Activated naive CD8-positive, alpha-beta T cell treated with anti-CD3 and anti-CD28 coated beads, Interleukin-2, amount 50 U/mL, for 24 hours (primary cell): Measurements from ENCODE around the gene ALDH3A1.

ENCODE experiments used
- ATAC-seq: fragments of 150-1000 bp; cut with Tn5 transposase; one replicate; pipeline ENCODE4 v1.10.0; 2021
- DNase-seq: peaks from one replicate; pipeline ENCODE4 v3.0.0; 2021
- H3K27ac Mint-ChIP-seq: one replicate; pipeline ENCODE4 v1.8.0; 2021; ENCODE audit warnings: mild to moderate bottlenecking, mixed read lengths
- H3K27me3 Mint-ChIP-seq: one replicate; pipeline ENCODE4 v1.8.0; 2021; ENCODE audit warnings: mixed read lengths
- H3K36me3 Mint-ChIP-seq: one replicate; pipeline ENCODE4 v1.8.0; 2021; ENCODE audit warnings: low read depth, mixed read lengths
- H3K4me1 Mint-ChIP-seq: one replicate; pipeline ENCODE4 v1.8.0; 2021; ENCODE audit warnings: mixed read lengths
- H3K4me3 Mint-ChIP-seq: one replicate; pipeline ENCODE4 v1.8.0; 2021; ENCODE audit warnings: mild to moderate bottlenecking, moderate library complexity, mixed read lengths
- H3K9me3 Mint-ChIP-seq: one replicate; pipeline ENCODE4 v1.8.0; 2021; ENCODE audit warnings: mixed read lengths

The ALDH3A1 gene

DNA sequence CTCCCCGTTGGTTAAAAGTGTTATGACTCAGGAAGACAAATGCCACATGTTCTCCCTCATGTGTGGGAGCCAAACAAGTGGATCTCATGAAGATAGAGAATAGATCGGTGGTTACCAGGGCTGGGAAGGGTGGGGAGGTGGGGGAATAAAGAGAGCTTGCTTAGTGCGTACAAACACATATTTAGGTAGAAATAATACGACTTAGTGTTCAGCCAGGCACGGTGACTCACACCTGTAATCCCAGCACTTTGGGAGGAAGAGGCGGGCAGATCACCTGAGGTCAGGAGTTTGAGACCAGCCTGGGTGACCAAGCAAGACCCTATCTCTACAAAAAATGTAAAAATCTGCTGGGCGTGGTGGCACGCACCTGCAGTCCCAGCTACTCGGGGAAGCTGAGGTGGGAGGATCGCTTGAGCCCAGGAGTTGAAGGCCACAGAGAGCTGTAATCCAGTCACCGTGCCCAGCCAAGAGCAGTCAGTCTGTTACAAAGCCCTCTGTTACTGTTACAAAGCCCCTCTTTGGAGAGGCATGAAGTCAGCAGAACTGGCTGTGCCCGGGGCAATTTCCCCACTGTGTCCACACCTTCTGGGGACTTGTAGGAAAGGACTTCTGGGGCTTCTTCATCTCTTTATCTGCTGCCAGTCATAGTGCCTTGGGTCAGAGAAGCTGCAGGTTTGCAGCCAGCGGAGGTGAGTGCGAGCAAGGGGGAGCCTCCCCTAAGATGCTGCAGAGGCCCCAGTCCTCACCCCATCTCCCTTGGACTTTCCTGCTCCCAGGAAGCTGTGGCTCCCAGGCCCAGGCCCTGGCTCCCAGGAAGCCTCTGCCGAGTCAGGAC, 4.3 kb upstream of the ALDH3A1 start:
- no peak for ATAC-seq
- Mint-ChIP-seq H3K36me3 (no peaks in the 10 kb centered on the region), H3K4me1 (peaks cover 24% of the 10 kb centered on the region), H3K9me3 (no peaks in the 10 kb centered on the region), H3K27ac (no peak overlapping the region), H3K4me3 (no peak overlapping the region), H3K27me3 (peaks cover 15% of the 10 kb centered on the region)
- DNase-seq, result no peak

DNA sequence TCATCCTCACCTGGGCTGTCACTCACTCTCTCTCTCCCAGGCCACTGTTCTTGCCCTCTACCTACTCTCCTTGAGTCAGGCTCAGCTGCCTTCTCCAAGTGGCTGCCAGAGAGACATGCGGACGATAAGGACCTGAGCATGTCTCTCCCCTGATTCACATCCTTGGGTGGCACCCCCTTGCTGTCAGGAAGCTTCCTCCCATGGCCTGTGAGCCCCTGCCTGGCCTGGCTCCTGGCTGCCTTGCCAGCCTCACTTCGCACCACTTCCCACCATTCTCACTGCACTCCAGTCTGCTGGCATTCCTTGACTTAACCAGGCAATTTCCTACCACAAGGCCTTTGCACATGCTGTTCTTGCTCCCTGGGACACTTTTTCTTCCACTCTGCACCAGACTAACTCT, 2.7 kb upstream of the ALDH3A1 start:
- Mint-ChIP-seq H3K27ac (no peak overlapping the region), H3K4me1 (peaks cover 18% of the 10 kb centered on the region), H3K9me3 (no peaks in the 10 kb centered on the region), H3K27me3 (peaks cover 11% of the 10 kb centered on the region), H3K36me3 (no peaks in the 10 kb centered on the region), H3K4me3 (no peak overlapping the region)
- no peak for DNase-seq
- ATAC-seq, result no peak

DNA sequence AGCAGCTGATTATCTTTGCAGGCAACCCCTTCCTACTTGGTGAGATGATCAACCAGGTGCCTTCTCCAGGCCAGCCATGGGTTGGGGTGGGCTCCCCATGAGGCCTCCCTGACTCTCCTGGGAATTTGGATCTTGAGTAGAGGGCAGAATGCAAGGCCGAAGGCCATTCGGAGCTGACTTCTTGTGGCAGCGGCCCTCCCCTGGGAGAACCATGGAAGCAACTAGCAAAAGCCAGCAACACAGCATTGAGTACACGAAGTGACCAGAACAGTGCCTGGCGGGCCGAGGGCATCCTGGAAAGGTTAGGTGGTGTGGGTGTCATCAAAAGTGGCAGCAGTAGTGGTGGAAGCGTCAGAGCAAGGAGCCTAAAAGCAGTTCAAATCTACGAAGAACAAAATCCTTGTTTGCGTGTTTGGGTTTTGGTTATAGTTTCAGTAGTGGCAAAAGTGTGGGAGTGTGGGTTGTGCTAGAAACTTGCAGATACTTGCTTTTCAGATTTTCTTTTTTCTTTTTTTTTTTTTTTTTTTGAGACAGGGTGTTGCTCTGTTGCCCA, 2.0 kb upstream of the ALDH3A1 start:
- DNase-seq (no peak), ATAC-seq (no peak)
- Mint-ChIP-seq H3K27ac (no peak overlapping the region), H3K4me3 (no peak overlapping the region), H3K27me3 (peaks cover 9% of the 10 kb centered on the region), H3K36me3 (no peaks in the 10 kb centered on the region), H3K9me3 (no peaks in the 10 kb centered on the region), H3K4me1 (peaks cover 14% of the 10 kb centered on the region)

- Mint-ChIP-seq H3K27ac (no peak overlapping the region), H3K27me3 (peaks cover 9% of the 10 kb centered on the region), H3K4me3 (no peak overlapping the region)
These were observed 702 bp upstream of the ALDH3A1 start for GRCh38 chr17:19748807-19749193.

DNA sequence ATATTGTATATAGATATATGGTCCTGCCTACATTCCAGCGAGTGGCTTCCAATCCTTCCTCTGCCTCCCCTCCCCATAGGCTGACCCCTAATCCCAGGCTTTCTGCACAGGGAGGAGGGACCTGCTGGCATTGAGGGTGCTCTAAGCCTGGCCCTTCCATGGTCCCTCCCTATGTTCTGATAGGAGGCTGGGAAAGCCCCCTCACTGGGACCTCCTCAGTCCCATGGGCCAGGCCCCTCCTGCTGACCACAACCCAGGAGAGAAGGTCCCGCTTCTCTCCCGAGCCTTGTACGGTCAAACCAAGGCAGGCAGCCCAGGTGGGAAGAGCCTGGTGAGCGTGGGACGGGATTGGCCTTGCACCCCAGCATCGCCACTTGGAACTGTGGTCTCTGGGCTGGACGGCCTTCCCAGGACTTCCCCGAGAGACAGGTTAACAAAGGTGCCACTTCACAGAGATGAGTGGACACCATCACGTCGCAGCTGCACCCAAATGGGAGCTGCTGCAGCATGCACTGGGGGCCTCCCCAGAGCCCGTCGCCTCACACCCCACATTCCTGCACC, 859 bp downstream of the ALDH3A1 start:
- H3K27me3 Mint-ChIP-seq, result peaks cover 7% of the 10 kb centered on the region
- H3K4me3 Mint-ChIP-seq, result no peak overlapping the region
- no peaks in the 10 kb centered on the region for H3K36me3 Mint-ChIP-seq
- H3K9me3 Mint-ChIP-seq, result no peaks in the 10 kb centered on the region
- peaks cover 8% of the 10 kb centered on the region for H3K4me1 Mint-ChIP-seq
- H3K27ac Mint-ChIP-seq, result no peak overlapping the region
- no peak for ATAC-seq
- no peak for DNase-seq

More at GRCh38 chr17:19748807-19749193, 702 bp upstream of the ALDH3A1 start:
- Mint-ChIP-seq H3K9me3 (no peaks in the 10 kb centered on the region), H3K36me3 (no peaks in the 10 kb centered on the region), H3K4me1 (peaks cover 8% of the 10 kb centered on the region)
- DNase-seq (no peak), ATAC-seq (no peak)

DNA sequence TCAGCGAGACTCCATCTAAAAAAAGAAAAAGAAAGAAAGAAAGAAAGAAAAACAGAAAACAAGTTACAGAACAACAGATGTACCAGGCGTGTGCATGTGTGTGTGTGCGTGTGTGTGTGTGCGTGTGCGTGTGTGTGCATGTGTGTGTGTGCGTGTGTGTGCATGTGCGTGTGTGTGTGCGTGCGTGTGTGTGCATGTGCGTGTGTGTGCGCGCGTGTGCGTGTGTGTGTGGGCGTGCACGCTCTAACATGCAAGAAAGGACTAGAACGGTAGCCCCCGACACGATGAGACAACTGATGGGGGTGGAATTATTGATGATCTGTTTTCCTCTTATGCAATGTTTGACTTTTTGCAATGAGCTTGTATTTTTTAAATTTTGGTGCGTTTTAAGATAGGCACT, 1.6 kb downstream of the ALDH3A1 start:
- no peak for DNase-seq
- Mint-ChIP-seq H3K4me1 (peaks cover 5% of the 10 kb centered on the region), H3K36me3 (no peaks in the 10 kb centered on the region), H3K27ac (no peak overlapping the region), H3K4me3 (no peak overlapping the region), H3K27me3 (peaks cover 5% of the 10 kb centered on the region), H3K9me3 (no peaks in the 10 kb centered on the region)
- no peak for ATAC-seq

GRCh38 chr17:19744922-19745757, 3.0 kb downstream of the ALDH3A1 start:
- no peaks in the 10 kb centered on the region for H3K36me3 Mint-ChIP-seq
- H3K27ac Mint-ChIP-seq, result no peak overlapping the region
- ATAC-seq (peak; percentile 82), DNase-seq (peak; percentile 93)
- peaks cover 5% of the 10 kb centered on the region for H3K4me1 Mint-ChIP-seq
- H3K4me3 Mint-ChIP-seq, result peak overlapping the region; percentile 67
- no peaks in the 10 kb centered on the region for H3K9me3 Mint-ChIP-seq
- H3K27me3 Mint-ChIP-seq, result peaks cover 2% of the 10 kb centered on the region

DNA sequence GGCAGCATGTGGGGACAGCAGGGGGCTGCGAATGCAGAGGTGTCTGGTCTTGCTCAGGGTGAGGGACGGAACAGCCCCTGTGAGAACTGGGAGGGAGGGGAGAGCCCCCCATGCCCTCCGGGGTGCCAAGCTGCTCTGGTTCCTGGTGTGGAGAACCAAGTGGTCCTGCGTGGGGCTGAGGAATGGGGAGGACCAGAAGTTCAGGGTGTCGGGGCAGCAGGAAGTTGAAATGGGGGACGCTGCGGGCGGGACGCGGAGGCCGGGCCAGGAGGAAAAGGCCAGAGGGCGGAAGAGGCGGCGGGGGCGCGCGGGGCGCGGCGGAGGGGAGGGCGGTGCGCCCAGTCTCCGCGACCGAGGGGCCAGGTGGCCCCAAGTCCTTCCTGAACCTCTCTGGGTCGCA, 3.6 kb downstream of the ALDH3A1 start:
- peak; percentile 11 for ATAC-seq
- peak overlapping the region; percentile 60 for H3K27ac Mint-ChIP-seq
- H3K4me1 Mint-ChIP-seq, result peaks cover 5% of the 10 kb centered on the region
- peak overlapping the region; percentile 67 for H3K4me3 Mint-ChIP-seq
- no peaks in the 10 kb centered on the region for H3K9me3 Mint-ChIP-seq
- no peak for DNase-seq
- H3K27me3 Mint-ChIP-seq, result peaks cover 2% of the 10 kb centered on the region
- no peaks in the 10 kb centered on the region for H3K36me3 Mint-ChIP-seq

DNA sequence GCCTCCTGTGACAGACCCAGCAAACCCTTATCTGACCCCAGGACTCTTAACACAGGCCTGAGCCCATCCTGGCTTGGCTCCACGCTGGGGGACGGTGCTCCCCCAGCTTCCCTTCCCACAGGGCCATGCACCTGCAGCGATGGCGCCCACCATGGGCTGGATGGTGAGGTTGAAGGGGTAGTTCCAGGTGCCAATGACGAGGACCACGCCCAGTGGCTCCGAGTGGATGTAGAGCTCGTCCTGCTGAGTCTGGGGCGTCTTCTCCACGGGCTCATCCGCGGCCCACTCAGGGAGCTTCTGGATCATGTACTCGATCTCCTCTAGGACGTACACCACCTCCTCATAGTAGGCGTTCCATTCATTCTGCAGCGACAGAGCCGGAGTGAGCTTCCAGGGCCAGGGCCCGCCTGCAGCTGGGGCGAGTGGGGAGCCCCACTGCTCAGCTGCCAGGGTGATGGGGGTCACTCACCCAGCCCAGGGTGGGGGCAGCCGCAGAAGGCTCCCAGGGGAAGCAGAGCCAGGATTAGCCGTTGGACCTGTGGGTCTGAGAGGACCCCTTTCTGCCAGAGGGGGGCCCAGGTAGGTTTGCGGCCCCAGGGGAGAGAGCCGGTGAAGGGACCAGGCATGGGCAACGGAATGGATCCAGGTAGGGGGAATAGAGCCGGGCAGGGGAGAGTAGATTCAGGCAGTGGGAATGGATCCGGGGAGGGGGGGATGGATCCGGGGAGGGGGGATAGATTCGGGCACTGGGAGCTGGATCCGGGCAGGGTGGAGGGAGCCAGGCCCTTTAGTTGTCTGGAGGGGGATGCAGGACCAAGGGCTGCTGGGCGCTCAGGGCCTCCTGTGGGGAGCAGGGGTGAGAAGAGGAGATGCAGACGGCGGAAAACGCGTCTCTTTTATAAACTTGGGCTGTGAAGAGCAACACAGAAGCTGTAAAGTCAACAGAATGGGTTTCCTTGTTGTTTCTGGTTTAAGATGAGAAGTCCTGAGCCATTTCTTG, 4.7 kb downstream of the ALDH3A1 start:
- DNase-seq, result no peak
- Mint-ChIP-seq H3K9me3 (no peaks in the 10 kb centered on the region), H3K4me3 (peak overlapping the region; percentile 67), H3K27ac (no peak overlapping the region), H3K27me3 (peaks cover 2% of the 10 kb centered on the region), H3K4me1 (peaks cover 5% of the 10 kb centered on the region), H3K36me3 (no peaks in the 10 kb centered on the region)
- no peak for ATAC-seq

- Mint-ChIP-seq H3K36me3 (no peaks in the 10 kb centered on the region), H3K4me1 (peaks cover 5% of the 10 kb centered on the region), H3K4me3 (no peak overlapping the region), H3K27me3 (peaks cover 2% of the 10 kb centered on the region), H3K27ac (no peak overlapping the region), H3K9me3 (no peaks in the 10 kb centered on the region)
- no peak for DNase-seq
- no peak for ATAC-seq
These were observed 5.6 kb downstream of the ALDH3A1 start for GRCh38 chr17:19742495-19742894.

DNA sequence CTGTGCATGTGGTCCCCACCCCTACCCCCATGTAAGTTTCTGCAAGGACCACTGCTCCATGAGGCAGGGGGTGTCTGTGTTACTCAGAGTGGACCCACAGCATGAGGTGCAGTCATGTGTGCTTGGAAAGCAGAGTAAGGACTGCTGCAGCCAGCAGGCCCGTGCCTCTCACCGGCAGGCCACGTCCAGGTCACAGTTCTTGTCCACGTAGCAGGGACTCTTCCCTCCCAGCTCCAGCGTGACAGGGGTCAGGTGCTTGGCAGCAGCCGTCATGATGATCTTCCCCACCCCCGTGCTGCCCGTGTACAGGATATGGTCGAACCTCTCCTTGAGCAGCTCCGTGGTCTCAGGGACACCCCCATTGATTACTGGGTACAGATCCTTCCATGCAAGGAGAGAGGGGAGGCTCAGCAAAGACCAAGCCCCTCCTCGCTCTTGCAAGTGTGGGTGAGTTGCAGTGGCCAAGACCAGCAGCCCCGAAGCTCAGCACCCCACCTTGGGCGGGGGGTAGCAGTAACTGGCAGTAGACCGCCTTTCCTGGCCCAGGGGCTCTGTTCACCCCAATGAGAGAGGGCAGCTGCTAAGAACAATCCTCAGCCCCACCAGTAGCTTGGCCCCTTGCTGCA, 6.2 kb downstream of the ALDH3A1 start:
- DNase-seq (no peak), ATAC-seq (no peak)
- H3K9me3 Mint-ChIP-seq, result no peaks in the 10 kb centered on the region
- no peaks in the 10 kb centered on the region for H3K36me3 Mint-ChIP-seq
- peaks cover 2% of the 10 kb centered on the region for H3K27me3 Mint-ChIP-seq
- peaks cover 5% of the 10 kb centered on the region for H3K4me1 Mint-ChIP-seq
- H3K27ac Mint-ChIP-seq, result no peak overlapping the region
- H3K4me3 Mint-ChIP-seq, result no peak overlapping the region

- H3K36me3 Mint-ChIP-seq, result no peaks in the 10 kb centered on the region
- DNase-seq (no peak), ATAC-seq (no peak)
- no peak overlapping the region for H3K27ac Mint-ChIP-seq
- no peak overlapping the region for H3K4me3 Mint-ChIP-seq
- peaks cover 2% of the 10 kb centered on the region for H3K27me3 Mint-ChIP-seq
- H3K4me1 Mint-ChIP-seq, result peaks cover 5% of the 10 kb centered on the region
- H3K9me3 Mint-ChIP-seq, result no peaks in the 10 kb centered on the region
These were observed 7.2 kb downstream of the ALDH3A1 start for GRCh38 chr17:19740933-19741332.
